HG03521 (cell line): ENCODE data around the gene GRIA1.
A peak's percentile ranks its signal among the peaks of the same experiment; 100 is the strongest.
"Not testable (repeated sequence)": the region's sequence is repeated elsewhere in the genome, so short reads cannot be mapped to it uniquely, and the experiment has no call there.

Experiments used
- ATAC-seq: cut with Tn5 transposase; IDR thresholded peaks from one replicate; pipeline ENCODE4 v1.9.1; 2021; ENCODE audit warnings: mild to moderate bottlenecking, moderate library complexity; ENCODE audit not compliant: unreplicated experiment

Gene GRIA1

DNA sequence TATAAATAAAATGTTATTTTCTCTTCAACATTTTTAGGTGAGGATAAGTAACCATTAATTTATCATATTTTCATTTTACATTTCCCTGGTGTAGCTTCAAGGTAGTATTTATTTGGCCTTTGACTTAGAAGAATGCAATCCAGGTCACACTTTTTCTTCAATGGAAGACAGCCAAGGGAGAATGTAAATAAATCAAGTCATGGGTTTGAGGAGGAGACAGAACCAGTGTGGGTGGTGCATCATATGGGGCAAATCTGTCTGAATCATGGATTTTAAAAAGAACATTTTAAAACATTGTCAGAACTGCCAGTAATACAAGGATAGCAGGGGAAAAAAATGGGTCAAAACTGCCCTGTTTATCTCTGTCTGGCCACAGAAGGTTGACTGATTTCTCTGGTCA is 318.7 kb downstream of the GRIA1 start:
- ATAC-seq: no peak

- ATAC-seq: no peak
Measured at GRCh38 chr5:153813901-153814300, 323.4 kb downstream of the GRIA1 start.

DNA sequence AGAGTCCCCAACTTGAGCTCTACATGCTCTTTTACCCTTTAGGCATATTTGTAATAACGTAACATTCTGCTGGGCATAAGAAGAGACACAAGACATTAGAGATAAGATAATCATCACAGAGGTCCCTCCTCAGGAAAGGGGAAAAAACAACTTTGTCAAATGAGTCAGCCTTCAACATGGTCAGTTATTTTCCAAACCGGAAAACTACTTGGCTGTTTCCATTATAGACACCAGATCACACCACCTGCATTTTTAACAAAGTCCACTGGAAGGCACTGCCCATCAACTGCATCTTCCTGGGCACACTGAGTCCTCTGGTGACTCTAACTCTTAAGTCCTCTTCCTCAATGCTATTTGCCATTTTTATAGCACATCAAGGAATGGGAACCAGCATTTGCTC is 326.4 kb downstream of the GRIA1 start:
- no peak for ATAC-seq

GRCh38 chr5:153818626-153819025 is 328.2 kb downstream of the GRIA1 start:
- no peak for ATAC-seq

DNA sequence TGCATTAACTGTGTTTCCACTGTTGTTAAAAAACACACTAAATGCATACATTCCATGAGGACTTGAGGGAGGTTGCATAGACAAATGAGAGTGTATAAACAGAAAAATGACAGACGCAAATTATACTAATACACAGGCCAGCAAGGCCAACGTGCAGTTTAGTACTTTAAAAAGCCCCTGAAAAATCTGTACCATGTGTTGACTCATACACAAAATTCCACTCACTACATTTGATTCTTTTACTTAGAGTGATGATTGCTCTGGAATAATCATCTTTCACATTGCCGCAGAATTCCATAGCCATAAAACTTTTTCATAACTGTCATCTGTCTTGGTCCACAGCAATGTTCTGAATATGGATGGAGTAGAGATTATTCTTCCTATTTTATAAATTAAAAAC is 332.6 kb downstream of the GRIA1 start:
- ATAC-seq: no peak

DNA sequence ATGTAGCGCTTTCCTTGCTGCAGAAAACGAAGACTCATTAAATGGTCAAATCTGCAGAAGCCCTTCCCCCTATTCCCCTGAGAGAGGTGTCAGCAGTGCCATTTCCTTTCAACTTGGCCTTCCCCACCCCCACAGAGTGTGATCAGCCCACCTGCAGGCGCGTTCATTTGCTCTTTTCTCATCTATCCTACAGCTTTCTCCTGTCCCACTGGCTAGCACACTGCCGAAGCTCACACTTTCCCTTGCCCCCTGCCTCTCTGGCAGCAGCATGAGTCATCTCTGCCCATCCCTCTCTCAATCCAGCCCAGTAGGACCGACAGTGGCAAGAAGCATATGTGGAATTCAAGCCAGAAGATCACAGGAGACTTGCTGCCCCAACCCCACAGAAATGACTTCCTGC is 334.4 kb downstream of the GRIA1 start:
- ATAC-seq: no peak

- no peak for ATAC-seq
Measured at GRCh38 chr5:153827397-153827796, 336.9 kb downstream of the GRIA1 start.

DNA sequence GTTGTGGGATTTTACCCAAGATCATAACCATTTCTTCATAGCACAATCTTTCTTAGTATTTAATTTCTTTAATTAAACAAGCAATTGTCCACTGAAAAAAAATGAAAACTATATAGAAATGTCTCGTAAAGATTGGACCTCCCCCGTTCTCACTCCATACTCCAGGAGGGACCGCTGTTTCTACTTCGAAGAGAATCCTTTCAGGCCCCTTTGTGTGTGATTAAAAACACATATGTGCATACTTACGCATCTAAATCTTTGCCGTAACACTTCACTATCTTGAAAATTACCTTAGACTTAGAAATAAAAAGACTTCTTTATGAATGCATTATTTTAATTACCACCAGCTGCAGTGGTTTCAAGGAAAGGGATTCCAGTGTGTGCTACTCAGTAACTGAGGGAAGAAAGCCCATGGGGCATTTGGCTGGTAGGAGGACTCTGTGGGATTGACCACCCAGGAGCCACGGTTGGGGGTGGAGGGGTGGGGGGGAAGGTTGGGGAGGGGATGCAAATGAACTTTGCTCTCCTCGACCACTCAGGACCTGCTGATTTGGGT is 339.1 kb downstream of the GRIA1 start:
- ATAC-seq: no peak

- peak; percentile 93 for ATAC-seq
Measured at GRCh38 chr5:153831973-153832372, 341.5 kb downstream of the GRIA1 start.

GRCh38 chr5:153835891-153836515 is 345.5 kb downstream of the GRIA1 start:
- no peak for ATAC-seq

DNA sequence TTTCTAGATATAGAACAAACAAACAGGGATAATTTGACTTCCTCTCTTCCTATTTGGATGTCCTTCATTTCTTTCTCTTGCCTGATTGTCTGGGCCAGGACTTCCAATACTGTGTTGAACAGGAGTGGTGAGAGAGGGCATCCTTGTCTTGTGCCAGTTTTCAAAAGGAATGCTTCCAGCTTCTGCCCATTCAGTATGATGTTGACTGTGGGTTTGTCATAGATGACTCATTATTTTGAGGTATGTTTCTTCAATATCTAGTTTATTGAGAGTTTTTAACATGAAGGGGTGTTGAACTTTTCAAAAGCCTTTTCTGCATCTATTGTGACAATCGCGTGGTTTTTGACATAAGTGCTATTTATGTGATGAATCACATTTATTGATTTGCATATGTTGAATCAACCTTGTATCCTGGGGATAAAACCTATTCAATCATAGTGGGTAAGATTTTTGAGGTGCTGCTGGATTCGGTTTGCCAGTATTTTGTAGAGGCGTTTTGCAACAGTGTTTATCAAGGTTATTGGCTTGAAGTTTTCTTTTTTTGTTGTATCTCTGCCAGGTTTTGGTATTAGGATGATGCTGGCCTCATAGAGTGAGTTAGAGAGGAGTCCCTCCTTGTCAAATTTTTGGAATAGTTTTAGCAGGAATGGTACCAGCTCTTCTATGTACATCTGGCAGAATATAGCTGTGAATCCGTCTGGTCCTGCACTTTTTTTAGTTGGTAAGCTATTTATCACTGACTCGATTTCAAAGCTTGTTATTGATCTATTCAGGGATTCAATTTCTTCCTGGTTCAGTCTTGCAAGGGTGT is 359.0 kb downstream of the GRIA1 start:
- ATAC-seq: not testable (repeated sequence)

GRCh38 chr5:153860195-153860886 is 369.9 kb downstream of the GRIA1 start:
- ATAC-seq: no peak

DNA sequence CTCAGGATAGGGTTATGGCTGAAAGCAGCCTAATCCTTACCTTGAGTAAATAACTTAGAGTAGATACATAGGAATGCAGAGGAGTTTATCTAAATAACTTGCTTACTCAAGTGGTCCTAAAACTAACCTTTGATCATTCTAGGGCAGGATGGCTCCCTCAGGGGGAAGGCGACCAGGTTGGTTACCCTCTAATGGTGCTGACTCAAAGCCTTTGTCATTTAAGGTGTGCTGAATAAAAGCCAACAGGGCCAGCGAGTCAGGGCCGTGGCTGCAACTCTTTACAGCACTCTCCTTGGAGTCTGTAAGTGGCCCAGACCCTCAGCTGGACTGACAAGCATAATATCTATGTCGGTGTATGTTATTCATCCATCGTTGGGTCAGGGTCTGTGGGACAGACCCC is 372.4 kb downstream of the GRIA1 start:
- ATAC-seq: not testable (repeated sequence)
